GM18909 (cell line): ENCODE results near the gene TEF.

ENCODE experiments used
- ATAC-seq: cut with Tn5 transposase; IDR thresholded peaks from one replicate; pipeline ENCODE4 v1.9.1; 2021; ENCODE audit warnings: mild to moderate bottlenecking; ENCODE audit not compliant: unreplicated experiment, poor library complexity

Gene TEF

GRCh38 chr22:41446639-41447434 is 65.1 kb downstream of the TEF start, which contains the start of gene TOB2:
Gene TOB2 (minus strand): TSS chr22:41446801. CDS start chr22:41437345, 9,456 bp downstream.
- ATAC-seq: peak; percentile 50

GRCh38 chr22:41447435-41448188 is 65.9 kb downstream of the TEF start:
- no peak for ATAC-seq

- ATAC-seq: peak; percentile 47
Measured at GRCh38 chr22:41448189-41448808, 66.6 kb downstream of the TEF start.
